Panc1 (cell line): ENCODE data around the gene PSORS1C1. TPM values are rescaled to one million over a fixed set of nuclear protein-coding genes. Genes with fewer than 3 reads are reported as not detected.

ENCODE experiments used
- ATAC-seq: fragments of 200-7000 bp; cut with Tn5 transposase; 2 replicates; pipeline ENCODE4 v1.9.1; 2020; ENCODE audit warnings: mild to moderate bottlenecking, moderate library complexity
- BruUV-seq: library from RNA; stranded (reverse); fragments of 400-500 nt; replicated peaks from 2 replicates; lab custom pipeline; 2021; lab: Mats Ljungman, UMichigan
- CTCF ChIA-PET: fragments of 300-600 bp; sonication (Branson Sonifier 250); formaldehyde crosslinking; loops from one replicate; lab custom pipeline; 2022; ENCODE audit warnings: antibody characterized with exemption; lab: Charles Lee
- POLR2A ChIA-PET: fragments of 300-600 bp; sonication (Branson Sonifier 250); formaldehyde crosslinking; loops from one replicate; lab custom pipeline; 2022; ENCODE audit warnings: antibody characterized with exemption; lab: Charles Lee
- DNase-seq: peaks from one replicate; pipeline ENCODE4 v3.0.0-alpha.2; 2010; ENCODE audit warnings: low read depth, low spot score
- H3K27ac ChIP-seq: 2 replicates; pipeline ENCODE4 v1.5.1; 2011; ENCODE audit warnings: mild to moderate bottlenecking, low read length, inconsistent platforms
- H3K27me3 ChIP-seq: fragments of 200-500 bp; sonication (Bioruptor generic); 2 replicates; pipeline ENCODE4 v1.6.0; 2014; ENCODE audit warnings: low read length, inconsistent platforms; ENCODE audit not compliant: control insufficient read depth, insufficient read depth
- H3K36me3 ChIP-seq: fragments of 200-500 bp; sonication (Bioruptor generic); 2 replicates; pipeline ENCODE4 v1.5.1; 2014; ENCODE audit warnings: inconsistent platforms, mild to moderate bottlenecking, low read length, moderate library complexity; ENCODE audit not compliant: control insufficient read depth, insufficient read depth
- H3K4me1 ChIP-seq: 2 replicates; pipeline ENCODE4 v1.5.1; 2011; ENCODE audit warnings: inconsistent platforms, mild to moderate bottlenecking, low read length, moderate library complexity; ENCODE audit not compliant: control insufficient read depth, insufficient read depth
- H3K4me3 ChIP-seq, 2 experiments: 2 replicates each; pipeline ENCODE4 v1.5.1; 2011 to 2012; ENCODE audit warnings: low read depth in 2 of 2, low read length in 2 of 2, mild to moderate bottlenecking in 2 of 2, inconsistent platforms in 1 of 2, moderate library complexity in 1 of 2
- H3K9me3 ChIP-seq: fragments of 200-500 bp; sonication (Bioruptor generic); 2 replicates; pipeline ENCODE4 v1.5.1; 2014; ENCODE audit warnings: low read depth, mild to moderate bottlenecking, inconsistent platforms, low read length, moderate library complexity; ENCODE audit not compliant: control insufficient read depth, insufficient read depth
- POLR2AphosphoS5 ChIP-seq: IDR thresholded peaks from 2 replicates; pipeline ENCODE4 v1.6.1; 2012; ENCODE audit warnings: mild to moderate bottlenecking, low read depth, low read length, moderate library complexity
- SIN3A ChIP-seq: IDR thresholded peaks from 2 replicates; pipeline ENCODE4 v1.6.1; 2012; ENCODE audit warnings: low read depth, mild to moderate bottlenecking, low read length, moderate library complexity, borderline replicate concordance; ENCODE audit not compliant: insufficient read depth
- TCF7L2 ChIP-seq: IDR thresholded peaks from 2 replicates; pipeline ENCODE4 v1.6.1; 2011; ENCODE audit warnings: mild to moderate bottlenecking, low read depth, low read length, inconsistent platforms
- in situ Hi-C: cut with HindIII; loops from 2 replicates; pipeline ENCODE4 v1.10.0; 2016; ENCODE audit warnings: low sequenced_read_pairs, low pct_unique_long_range_greater_than_20kb
- intact Hi-C: fragments of 100-400 bp; cut with micrococcal nuclease; formaldehyde crosslinking; loops from one replicate; pipeline ENCODE4 v1.10.0; 2022; ENCODE audit not compliant: unreplicated experiment
- total RNA-seq: library from RNA; stranded (reverse); gene quantifications from one replicate; pipeline ENCODE4 v1.2.1, GENCODE V29; 2021; ENCODE audit not compliant: unreplicated experiment
- TF ChIP-seq, protein P1 (sequence below): fragments of 450-650 bp; IDR thresholded peaks from 2 replicates; pipeline ENCODE4 v1.5.1; 2017; ENCODE audit warnings: mild to moderate bottlenecking
- TF ChIP-seq, protein P2 (sequence below), 2 experiments: IDR thresholded peaks; 2 replicates each; pipeline ENCODE4 v1.6.1; 2011 to 2012; ENCODE audit warnings: low read depth in 2 of 2, control low read depth in 1 of 2, low read length in 1 of 2, mild to moderate bottlenecking in 1 of 2, moderate library complexity in 1 of 2; ENCODE audit not compliant: insufficient read depth in 1 of 2

The PSORS1C1 gene
- total RNA-seq, 1 experiment from 2014 or later: 2.9 TPM

DNA sequence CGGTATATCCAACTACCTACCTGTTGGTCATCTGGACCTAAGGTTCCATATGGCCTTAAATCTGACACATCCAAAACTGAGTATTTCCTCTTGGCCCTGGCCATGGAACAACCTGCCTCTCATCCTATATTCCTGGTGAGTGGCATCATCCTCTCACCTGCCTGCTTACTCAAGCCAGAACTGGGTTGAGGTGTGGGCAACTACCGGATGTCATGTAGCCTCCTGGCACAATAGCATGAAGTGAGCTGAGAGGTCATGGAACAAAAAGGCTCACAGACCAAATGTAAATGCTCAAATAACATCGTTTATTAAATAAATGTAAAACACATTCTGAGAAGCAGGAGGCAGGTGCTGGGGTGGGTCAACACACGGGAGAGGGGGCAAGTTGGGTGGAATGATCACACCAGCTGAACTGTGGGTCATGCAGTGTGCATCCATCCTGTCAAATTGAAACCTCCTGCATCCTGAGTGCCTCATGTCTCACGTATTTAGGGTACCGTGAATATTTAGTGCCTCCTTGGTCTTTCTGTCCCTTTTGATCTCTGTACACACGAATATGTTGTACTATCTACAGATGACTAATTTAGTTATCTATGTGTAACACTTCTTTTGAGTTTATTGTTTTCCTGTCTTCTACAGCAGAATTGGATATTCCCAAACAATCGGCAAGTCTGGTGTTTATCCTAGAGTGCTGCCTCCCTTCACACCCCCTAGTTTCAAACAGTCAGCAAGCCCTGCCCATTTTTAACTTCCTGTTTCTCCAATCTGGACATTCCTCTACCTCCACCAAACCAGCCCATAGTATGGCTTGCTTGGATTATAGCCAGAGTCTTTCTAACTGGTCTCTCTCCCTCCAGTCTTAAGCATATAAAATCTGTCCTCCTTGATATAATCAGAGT, 63.8 kb downstream of the PSORS1C1 start:
- ATAC-seq: no peak
- Histone ChIP-seq H3K27ac (no peak overlapping the region), H3K27me3 (no peaks in the 10 kb centered on the region), H3K4me3 (no peak overlapping the region), H3K36me3 (no peaks in the 10 kb centered on the region), H3K4me1 (no peaks in the 10 kb centered on the region), H3K9me3 (no peaks in the 10 kb centered on the region)
- TF ChIP-seq TCF7L2 (no peak), SIN3A (no peak), POLR2AphosphoS5 (no peak)
- TF ChIP-seq, protein P1, sequence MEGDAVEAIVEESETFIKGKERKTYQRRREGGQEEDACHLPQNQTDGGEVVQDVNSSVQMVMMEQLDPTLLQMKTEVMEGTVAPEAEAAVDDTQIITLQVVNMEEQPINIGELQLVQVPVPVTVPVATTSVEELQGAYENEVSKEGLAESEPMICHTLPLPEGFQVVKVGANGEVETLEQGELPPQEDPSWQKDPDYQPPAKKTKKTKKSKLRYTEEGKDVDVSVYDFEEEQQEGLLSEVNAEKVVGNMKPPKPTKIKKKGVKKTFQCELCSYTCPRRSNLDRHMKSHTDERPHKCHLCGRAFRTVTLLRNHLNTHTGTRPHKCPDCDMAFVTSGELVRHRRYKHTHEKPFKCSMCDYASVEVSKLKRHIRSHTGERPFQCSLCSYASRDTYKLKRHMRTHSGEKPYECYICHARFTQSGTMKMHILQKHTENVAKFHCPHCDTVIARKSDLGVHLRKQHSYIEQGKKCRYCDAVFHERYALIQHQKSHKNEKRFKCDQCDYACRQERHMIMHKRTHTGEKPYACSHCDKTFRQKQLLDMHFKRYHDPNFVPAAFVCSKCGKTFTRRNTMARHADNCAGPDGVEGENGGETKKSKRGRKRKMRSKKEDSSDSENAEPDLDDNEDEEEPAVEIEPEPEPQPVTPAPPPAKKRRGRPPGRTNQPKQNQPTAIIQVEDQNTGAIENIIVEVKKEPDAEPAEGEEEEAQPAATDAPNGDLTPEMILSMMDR: no peak
- TF ChIP-seq, protein P2, sequence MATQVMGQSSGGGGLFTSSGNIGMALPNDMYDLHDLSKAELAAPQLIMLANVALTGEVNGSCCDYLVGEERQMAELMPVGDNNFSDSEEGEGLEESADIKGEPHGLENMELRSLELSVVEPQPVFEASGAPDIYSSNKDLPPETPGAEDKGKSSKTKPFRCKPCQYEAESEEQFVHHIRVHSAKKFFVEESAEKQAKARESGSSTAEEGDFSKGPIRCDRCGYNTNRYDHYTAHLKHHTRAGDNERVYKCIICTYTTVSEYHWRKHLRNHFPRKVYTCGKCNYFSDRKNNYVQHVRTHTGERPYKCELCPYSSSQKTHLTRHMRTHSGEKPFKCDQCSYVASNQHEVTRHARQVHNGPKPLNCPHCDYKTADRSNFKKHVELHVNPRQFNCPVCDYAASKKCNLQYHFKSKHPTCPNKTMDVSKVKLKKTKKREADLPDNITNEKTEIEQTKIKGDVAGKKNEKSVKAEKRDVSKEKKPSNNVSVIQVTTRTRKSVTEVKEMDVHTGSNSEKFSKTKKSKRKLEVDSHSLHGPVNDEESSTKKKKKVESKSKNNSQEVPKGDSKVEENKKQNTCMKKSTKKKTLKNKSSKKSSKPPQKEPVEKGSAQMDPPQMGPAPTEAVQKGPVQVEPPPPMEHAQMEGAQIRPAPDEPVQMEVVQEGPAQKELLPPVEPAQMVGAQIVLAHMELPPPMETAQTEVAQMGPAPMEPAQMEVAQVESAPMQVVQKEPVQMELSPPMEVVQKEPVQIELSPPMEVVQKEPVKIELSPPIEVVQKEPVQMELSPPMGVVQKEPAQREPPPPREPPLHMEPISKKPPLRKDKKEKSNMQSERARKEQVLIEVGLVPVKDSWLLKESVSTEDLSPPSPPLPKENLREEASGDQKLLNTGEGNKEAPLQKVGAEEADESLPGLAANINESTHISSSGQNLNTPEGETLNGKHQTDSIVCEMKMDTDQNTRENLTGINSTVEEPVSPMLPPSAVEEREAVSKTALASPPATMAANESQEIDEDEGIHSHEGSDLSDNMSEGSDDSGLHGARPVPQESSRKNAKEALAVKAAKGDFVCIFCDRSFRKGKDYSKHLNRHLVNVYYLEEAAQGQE (IDR thresholded peaks at IDR 0.05; ENCODE audit: insufficient read depth in 1 of 2, low read depth in 2 of 2, low read length in 1 of 2): no peak
- ChIA-PET POLR2A (no interaction called here), CTCF (no interaction called here)
- DNase-seq: no peak
- in situ Hi-C loops (no loop called here), intact Hi-C loops (no loop called here)
- BruUV-seq: no TSS peak

DNA sequence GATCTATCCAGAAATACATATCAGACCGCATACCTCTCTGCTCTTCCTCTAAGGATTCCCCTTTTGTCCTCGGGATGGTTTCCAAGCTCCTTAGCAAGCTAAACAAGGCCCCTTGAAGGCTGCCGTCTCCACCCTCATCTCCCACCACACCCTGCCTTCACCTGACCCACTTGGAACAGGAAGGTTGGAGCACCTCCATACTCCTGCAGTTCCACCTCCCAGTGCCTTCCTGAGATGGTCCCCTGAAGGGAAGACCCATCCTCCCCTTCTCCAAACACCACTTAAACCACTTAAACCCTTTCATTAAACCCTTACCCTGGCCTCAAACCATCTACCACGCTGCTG, 64.4 kb downstream of the PSORS1C1 start:
- no TSS peak for BruUV-seq
- in situ Hi-C loops: no loop called here
- POLR2A ChIA-PET: no interaction called here
- CTCF ChIA-PET: no interaction called here
- no peaks in the 10 kb centered on the region for H3K4me1 ChIP-seq
- no peak overlapping the region for H3K4me3 ChIP-seq
- no peak overlapping the region for H3K27ac ChIP-seq
- no peaks in the 10 kb centered on the region for H3K9me3 ChIP-seq
- ATAC-seq (no peak), DNase-seq (no peak)
- no peaks in the 10 kb centered on the region for H3K36me3 ChIP-seq
- no peaks in the 10 kb centered on the region for H3K27me3 ChIP-seq
- TF ChIP-seq, protein P1: no peak
- TF ChIP-seq SIN3A (no peak), TCF7L2 (no peak), POLR2AphosphoS5 (no peak)
- TF ChIP-seq, protein P2 (IDR thresholded peaks at IDR 0.05; ENCODE audit: insufficient read depth in 1 of 2, low read depth in 2 of 2, low read length in 1 of 2): no peak
- intact Hi-C loops: no loop called here
